HepG2 (cell line): ENCODE data around the gene ALOXE3. TPM values are rescaled to one million over a fixed set of nuclear protein-coding genes. Genes with fewer than 3 reads are reported as not detected.

Experiments used
- ATAC-seq: fragments of 200-7000 bp; cut with Tn5 transposase; 3 replicates; pipeline ENCODE4 v1.9.1; 2020; ENCODE audit warnings: mild to moderate bottlenecking, moderate library complexity
- BruUV-seq: library from RNA; stranded (reverse); fragments of 400-500 nt; replicated peaks from 2 replicates; lab custom pipeline; 2021; lab: Mats Ljungman, UMichigan
- CTCF ChIA-PET: fragments of 300-600 bp; formaldehyde crosslinking; extraction: SDS; loops from one replicate; lab custom pipeline; 2021; ENCODE audit warnings: low total read pairs, inconsistent platforms, low intra/inter-chr PET ratio; lab: Yijun Ruan, JAX
- POLR2A ChIA-PET: fragments of 350-600 bp; sonication (Branson Sonifier 250); formaldehyde crosslinking; loops from one replicate; lab custom pipeline; 2020; ENCODE audit warnings: antibody characterized with exemption, inconsistent platforms; lab: Yijun Ruan, JAX
- DNase-seq: peaks from one replicate; pipeline ENCODE4 v3.0.0-alpha.2; 2015; ENCODE audit warnings: low spot score
- FAIRE-seq: peaks from 3 replicates; lab custom pipeline; 2011; peaks lifted over from hg19 to GRCh38; lab: Jason Lieb, UNC
- H2AFZ ChIP-seq: one replicate; pipeline ENCODE4 v1.6.1; 2011; ENCODE audit warnings: low read length, inconsistent platforms
- H3K27ac ChIP-seq: fragments of 300-600 bp; 3 replicates; pipeline ENCODE4 v1.8.0; 2011; ENCODE audit warnings: mixed run types, mild to moderate bottlenecking, mixed read lengths, low read length, inconsistent platforms; ENCODE audit not compliant: insufficient read depth; ENCODE audit errors: extremely low read length
- H3K27me3 ChIP-seq, 2 experiments: fragments of 200-600 bp in 1 of 2; 2 replicates in 1 of 2; 3 replicates in 1 of 2; pipeline versions ENCODE4 v1.6.0 to v1.8.0; 2011; ENCODE audit warnings: low read length in 2 of 2, mild to moderate bottlenecking in 2 of 2, moderate library complexity in 2 of 2, inconsistent platforms in 1 of 2; ENCODE audit not compliant: insufficient read depth in 2 of 2, control insufficient read depth in 1 of 2
- H3K36me3 ChIP-seq, 2 experiments: fragments of 200-600 bp in 1 of 2; replicated peaks in 1 of 2; 2 replicates in 1 of 2; 3 replicates in 1 of 2; pipeline versions ENCODE4 v1.5.1 to v1.8.0; 2011; ENCODE audit warnings: low read length in 2 of 2, inconsistent platforms in 1 of 2; ENCODE audit not compliant: insufficient read depth in 2 of 2, control insufficient read depth in 1 of 2
- H3K4me1 ChIP-seq: 2 replicates; pipeline ENCODE4 v1.5.1; 2012; ENCODE audit warnings: low read length, inconsistent platforms; ENCODE audit not compliant: insufficient read depth
- H3K4me2 ChIP-seq: 2 replicates; pipeline ENCODE4 v1.6.0; 2011; ENCODE audit warnings: low read depth, low read length, inconsistent platforms
- H3K4me3 ChIP-seq, 3 experiments: fragments of 200-600 bp in 1 of 3; sonication (generic), shearing (Covaris generic) in 1 of 3; replicated peaks in 1 of 3; 2 replicates each; pipeline ENCODE4 v1.5.1; 2011 to 2016; ENCODE audit warnings: low read length in 3 of 3, inconsistent platforms in 2 of 3, low read depth in 2 of 3, mild to moderate bottlenecking in 2 of 3, control low read depth in 1 of 3, mixed read lengths in 1 of 3; ENCODE audit not compliant: insufficient read depth in 1 of 3
- H3K79me2 ChIP-seq: one replicate; pipeline ENCODE4 v1.6.1; 2011; ENCODE audit warnings: low read length, inconsistent platforms; ENCODE audit not compliant: insufficient read depth
- H3K9ac ChIP-seq: 2 replicates; pipeline ENCODE4 v1.6.0; 2011; ENCODE audit warnings: mild to moderate bottlenecking, low read depth, low read length, inconsistent platforms; ENCODE audit not compliant: insufficient read depth
- H3K9me3 ChIP-seq: 2 replicates; pipeline ENCODE4 v1.5.1; 2012; ENCODE audit warnings: mild to moderate bottlenecking, low read length
- H4K20me1 ChIP-seq: 2 replicates; pipeline ENCODE4 v1.6.0; 2011; ENCODE audit warnings: inconsistent platforms, mild to moderate bottlenecking, low read length, moderate library complexity; ENCODE audit not compliant: insufficient read depth
- CSRNP1 ChIP-seq: sonication (generic); formaldehyde crosslinking; IDR thresholded peaks from 2 replicates; pipeline ENCODE4 v1.8.1; 2023; ENCODE audit warnings: mild to moderate bottlenecking, missing genetic modification reagents
- ELF4 ChIP-seq: sonication (generic); formaldehyde crosslinking; IDR thresholded peaks from 2 replicates; pipeline ENCODE4 v1.5.0; 2020; ENCODE audit warnings: missing genetic modification reagents, mild to moderate bottlenecking, moderate library complexity, borderline replicate concordance
- FOXA1 ChIP-seq, 2 experiments: fragments of 450-650 bp in 1 of 2; sonication (generic) in 1 of 2; formaldehyde crosslinking in 1 of 2; IDR thresholded peaks; 2 replicates each; pipeline versions ENCODE4 v1.4.0 to v1.6.1; 2016 to 2020; ENCODE audit warnings: missing genetic modification reagents in 1 of 2
- JUNB ChIP-seq: sonication (generic); formaldehyde crosslinking; IDR thresholded peaks from 2 replicates; pipeline ENCODE4 v1.8.0; 2022; ENCODE audit warnings: missing genetic modification reagents, mild to moderate bottlenecking, borderline replicate concordance
- JUND ChIP-seq: sonication (generic); formaldehyde crosslinking; IDR thresholded peaks from 2 replicates; pipeline ENCODE4 v1.8.0; 2022; ENCODE audit warnings: mild to moderate bottlenecking, missing genetic modification reagents
- KDM5B ChIP-seq: sonication (generic); formaldehyde crosslinking; IDR thresholded peaks from 2 replicates; pipeline ENCODE4 v1.4.0; 2020; ENCODE audit warnings: missing genetic modification reagents, mild to moderate bottlenecking, borderline replicate concordance
- MNT ChIP-seq: fragments of 450-650 bp; IDR thresholded peaks from 2 replicates; pipeline ENCODE4 v1.6.1; 2016
- NONO ChIP-seq, 2 experiments: fragments of 450-650 bp in 1 of 2; sonication (generic) in 1 of 2; formaldehyde crosslinking in 1 of 2; IDR thresholded peaks in 1 of 2; conservative IDR thresholded peaks in 1 of 2; 2 replicates each; pipeline versions ENCODE4 v1.6.1 to v1.8.0; 2017 to 2022; ENCODE audit warnings: mild to moderate bottlenecking in 1 of 2, missing genetic modification reagents in 1 of 2, moderate library complexity in 1 of 2
- PHF8 ChIP-seq: sonication (generic); formaldehyde crosslinking; IDR thresholded peaks from 2 replicates; pipeline ENCODE4 v1.5.0; 2020; ENCODE audit warnings: missing genetic modification reagents
- SAP130 ChIP-seq: IDR thresholded peaks from 2 replicates; pipeline ENCODE4 v1.6.1; 2016; ENCODE audit warnings: low read depth
- SNAPC5 ChIP-seq: sonication (generic); formaldehyde crosslinking; IDR thresholded peaks from 2 replicates; pipeline ENCODE4 v1.8.1; 2023; ENCODE audit warnings: mild to moderate bottlenecking, missing genetic modification reagents, borderline replicate concordance
- SUZ12 ChIP-seq: fragments of 150-350 bp; IDR thresholded peaks from 2 replicates; pipeline ENCODE4 v1.6.1; 2014; ENCODE audit warnings: low read depth, low read length
- TBX2 ChIP-seq: sonication (generic); formaldehyde crosslinking; IDR thresholded peaks from 2 replicates; pipeline ENCODE4 v1.5.0; 2020; ENCODE audit warnings: missing genetic modification reagents, mild to moderate bottlenecking, borderline replicate concordance
- ZBTB14 ChIP-seq: sonication (generic); formaldehyde crosslinking; IDR thresholded peaks from 2 replicates; pipeline ENCODE4 v1.4.0; 2020; ENCODE audit warnings: missing genetic modification reagents
- ZFP41 ChIP-seq: sonication (generic); formaldehyde crosslinking; IDR thresholded peaks from 2 replicates; pipeline ENCODE4 v1.4.0; 2020; ENCODE audit warnings: mild to moderate bottlenecking, missing genetic modification reagents, borderline replicate concordance
- ZKSCAN5 ChIP-seq: sonication (generic); formaldehyde crosslinking; IDR thresholded peaks from 2 replicates; pipeline ENCODE4 v1.5.1; 2020; ENCODE audit warnings: mild to moderate bottlenecking, missing genetic modification reagents
- ZNF552 ChIP-seq: sonication (generic); formaldehyde crosslinking; IDR thresholded peaks from 2 replicates; pipeline ENCODE4 v1.9.0; 2022; ENCODE audit warnings: missing genetic modification reagents, mild to moderate bottlenecking, borderline replicate concordance
- ZNF766 ChIP-seq: sonication (generic); formaldehyde crosslinking; IDR thresholded peaks from 2 replicates; pipeline ENCODE4 v1.5.0; 2020; ENCODE audit warnings: missing genetic modification reagents, borderline replicate concordance
- WGBS: methylation state at CpG from one replicate; pipeline ENCODE4 v1.1.6; 2017; ENCODE audit warnings: low lambda C conversion rate; 5-methylcytosine and 5-hydroxymethylcytosine counted together
- in situ Hi-C: cut with HindIII; loops from 2 replicates; pipeline ENCODE4 v1.10.0; 2017; ENCODE audit warnings: low pct_unique_long_range_greater_than_20kb; ENCODE audit not compliant: extremely low pct_ligation_motif_present
- intact Hi-C: fragments of 100-400 bp; cut with micrococcal nuclease; formaldehyde crosslinking; loops from one replicate; pipeline ENCODE4 v1.10.0; 2022; ENCODE audit not compliant: unreplicated experiment
- polyA plus RNA-seq, 8 experiments: library from polyadenylated mRNA; depleted of rRNA in 3 of 8; stranded (reverse) in 7 of 8; unstranded in 1 of 8; fragments of >200 nt; fragmentation: Illumina TruSeq in 4 of 8; extraction: Trizol in 4 of 8; gene quantifications; 2 replicates each; pipeline versions ENCODE4 v1.2.1 to v1.2.3, GENCODE V29; 2011 to 2016; ENCODE audit warnings: low read depth in 4 of 8, missing spikeins in 1 of 8, mixed read lengths in 1 of 8; ENCODE audit not compliant: insufficient read depth in 1 of 8
- total RNA-seq, 5 experiments: library from RNA; depleted of rRNA; stranded (reverse); fragments of >200 nt; fragmentation: Illumina TruSeq; extraction: Trizol; gene quantifications; 2 replicates each; pipeline ENCODE4 v1.2.3, GENCODE V29; 2016; ENCODE audit warnings: low read depth in 1 of 5

ALOXE3 gene
- total and polyA plus RNA-seq, 2 of the 13 experiments (the other 11 are each of a cell fraction or from before 2014, with no cell fraction given): 0.07 TPM; not detected in 1

DNA sequence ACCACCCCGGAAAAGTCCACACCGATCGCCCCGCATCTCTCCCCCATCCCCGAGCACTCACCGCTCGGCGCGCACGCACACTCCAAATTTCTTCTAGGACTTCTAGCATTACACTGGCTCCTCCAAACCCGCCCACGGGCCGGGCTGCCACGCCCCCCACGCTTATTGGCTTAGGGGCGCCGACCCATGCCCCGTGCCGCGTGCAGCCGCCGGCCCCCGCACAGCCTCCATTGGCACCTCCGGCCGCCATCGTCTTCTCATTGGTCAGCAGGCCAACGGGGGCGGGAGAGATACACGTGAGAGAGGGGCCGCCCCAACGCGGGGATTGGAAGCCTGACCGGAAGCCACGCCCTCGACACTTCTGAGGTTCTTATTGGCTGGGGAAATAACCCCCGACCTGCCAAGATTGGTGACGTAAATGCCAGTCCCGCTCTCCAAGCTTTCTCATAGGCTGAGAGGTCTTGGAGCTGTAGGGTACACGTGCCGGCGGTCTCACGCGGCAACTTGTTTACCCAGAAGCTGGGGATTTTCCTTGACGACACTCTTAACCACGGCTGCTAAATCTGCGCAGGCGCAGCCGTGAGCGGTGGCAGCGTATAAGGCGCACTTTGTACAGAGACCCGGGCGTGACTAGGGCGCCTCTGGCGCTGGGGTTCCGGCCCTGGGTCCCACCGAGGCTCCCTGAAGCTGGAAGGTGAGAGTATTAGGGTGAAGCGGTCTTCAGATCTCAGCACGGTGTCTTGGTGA is 38.1 kb upstream of the ALOXE3 start (continued):
- TF ChIP-seq JUND (CRISPR knock-in tag): no peak
- TF ChIP-seq ZKSCAN5 (CRISPR knock-in tag): no peak
- TF ChIP-seq TBX2: peak; percentile 87; the same call in 1 of the 2 replicates
- TF ChIP-seq NONO (IDR thresholded peaks at IDR 0.05): no peak
- TF ChIP-seq NONO (CRISPR knock-in tag; conservative IDR thresholded peaks at IDR 0.05): peak; percentile 69; the same call in 1 of the 2 replicates
- no peak for TF ChIP-seq KDM5B (CRISPR knock-in tag)
- peak; percentile 92 for TF ChIP-seq MNT
- 0 out of 2 replicates have a peak, but pooled peaks have one; percentile 55 for TF ChIP-seq ZNF552 (CRISPR knock-in tag)
- TF ChIP-seq FOXA1 (IDR thresholded peaks at IDR 0.05): peak; percentile 60
- peak; percentile 85 for TF ChIP-seq FOXA1 (CRISPR knock-in tag; IDR thresholded peaks at IDR 0.05)

GRCh38 chr17:8155996-8156245 is 37.6 kb upstream of the ALOXE3 start:
- FAIRE-seq: no peak
- intact Hi-C loops (no loop called here), in situ Hi-C loops (loop anchor here (5.0 kb wide), 1 partner anchor 34 kb away; the partner anchor contains the start of gene HES7)
- no peaks in the 10 kb centered on the region for H3K9me3 ChIP-seq
- H3K4me2 ChIP-seq: peak overlapping the region; percentile 97
- ChIA-PET POLR2A (interaction anchor here (0.6 to 1.9 kb wide), 5 partner anchors 17 to 65 kb away, joined by 3 to 34 read pairs (median 8); partner anchors contain the start of gene ALOXE3), CTCF (no interaction called here)
- no peaks in the 10 kb centered on the region for H3K27me3 ChIP-seq
- H3K27ac ChIP-seq: peak overlapping the region; percentile 64
- peak overlapping the region; percentile 58 to 70 (median 63) for H3K4me3 ChIP-seq
- H4K20me1 ChIP-seq: no peaks in the 10 kb centered on the region
- no peak overlapping the region for H2AFZ ChIP-seq
- peaks cover 68% of the 10 kb centered on the region for H3K4me1 ChIP-seq
- H3K9ac ChIP-seq: peak overlapping the region; percentile 76
- ATAC-seq: no peak
- peaks cover 6% of the 10 kb centered on the region for H3K79me2 ChIP-seq
- WGBS: 64% methylated on average over 7 of the region's 11 CpGs
- H3K36me3 ChIP-seq: peaks cover 1 to 4% of the 10 kb centered on the region in 2 experiments; a peak in 3 of 5 replicates
- no TSS peak for BruUV-seq
- no peak for DNase-seq
- no peak for TF ChIP-seq SNAPC5
- no peak for TF ChIP-seq FOXA1 (IDR thresholded peaks at IDR 0.05)
- TF ChIP-seq FOXA1 (CRISPR knock-in tag; IDR thresholded peaks at IDR 0.05): no peak
- TF ChIP-seq ZBTB14: no peak
- no peak for TF ChIP-seq SAP130 (CRISPR knock-in tag)
- TF ChIP-seq ZNF766: no peak
- no peak for TF ChIP-seq SUZ12
- no peak for TF ChIP-seq JUNB
- no peak for TF ChIP-seq CSRNP1
- TF ChIP-seq ZFP41 (CRISPR knock-in tag): no peak
- TF ChIP-seq PHF8 (CRISPR knock-in tag): no peak
- no peak for TF ChIP-seq ELF4 (CRISPR knock-in tag)
